Loucy (cell line): Measurements from ENCODE around the gene GPATCH4.

ENCODE experiments used
- H2AFZ ChIP-seq: fragments of 200-600 bp; sonication (generic); 2 replicates; pipeline ENCODE4 v1.6.0; 2016; ENCODE audit warnings: antibody characterized with exemption, mild to moderate bottlenecking, low read length, moderate library complexity
- H3F3A ChIP-seq: fragments of 200-600 bp; 2 replicates; pipeline ENCODE4 v1.6.0; 2016; ENCODE audit warnings: antibody characterized with exemption, low read depth, mild to moderate bottlenecking
- H3K27me3 ChIP-seq: fragments of 200-600 bp; sonication (generic); 2 replicates; pipeline ENCODE4 v1.6.1; 2014; ENCODE audit warnings: low read length, mild to moderate bottlenecking; ENCODE audit not compliant: insufficient read depth, poor library complexity, severe bottlenecking
- H3K36me3 ChIP-seq: fragments of 200-600 bp; sonication (generic); 2 replicates; pipeline ENCODE4 v1.6.1; 2016; ENCODE audit warnings: low read length; ENCODE audit not compliant: insufficient read depth
- H3K4me1 ChIP-seq: fragments of 200-600 bp; sonication (generic); 2 replicates; pipeline ENCODE4 v1.5.1; 2014; ENCODE audit warnings: low read length, mild to moderate bottlenecking; ENCODE audit not compliant: insufficient read depth, poor library complexity, severe bottlenecking
- H3K4me2 ChIP-seq: fragments of 200-600 bp; sonication (generic); 2 replicates; pipeline ENCODE4 v1.6.0; 2014; ENCODE audit warnings: antibody characterized with exemption, low read length, low read depth, mild to moderate bottlenecking; ENCODE audit not compliant: poor library complexity, severe bottlenecking
- H3K4me3 ChIP-seq: fragments of 200-600 bp; sonication (generic); 2 replicates; pipeline ENCODE4 v1.5.1; 2014; ENCODE audit warnings: low read length, mild to moderate bottlenecking, mixed read lengths; ENCODE audit not compliant: poor library complexity, severe bottlenecking
- H3K79me2 ChIP-seq: fragments of 200-600 bp; sonication (generic); 2 replicates; pipeline ENCODE4 v1.6.1; 2014; ENCODE audit warnings: low read length; ENCODE audit not compliant: insufficient read depth
- H3K9ac ChIP-seq: fragments of 200-600 bp; sonication (generic); 2 replicates; pipeline ENCODE4 v1.6.0; 2014; ENCODE audit warnings: mild to moderate bottlenecking, low read depth, low read length, moderate library complexity; ENCODE audit not compliant: poor library complexity, severe bottlenecking
- H3K9me2 ChIP-seq: fragments of 200-600 bp; sonication (generic); replicated peaks from 2 replicates; pipeline ENCODE4 v1.6.1; 2016; ENCODE audit warnings: low read depth, low read length, mixed read lengths
- H3K9me3 ChIP-seq: fragments of 200-600 bp; sonication (generic); 2 replicates; pipeline ENCODE4 v1.6.1; 2014; ENCODE audit warnings: mild to moderate bottlenecking, antibody characterized with exemption, low read length, low read depth; ENCODE audit not compliant: insufficient read depth
- H4K20me1 ChIP-seq: fragments of 200-600 bp; sonication (generic); 2 replicates; pipeline ENCODE4 v1.6.0; 2014; ENCODE audit warnings: antibody characterized with exemption, low read length, mild to moderate bottlenecking; ENCODE audit not compliant: insufficient read depth, poor library complexity, severe bottlenecking
- CTCF ChIP-seq: fragments of 200-600 bp; sonication (generic); conservative IDR thresholded peaks from 2 replicates; pipeline ENCODE4 v1.5.1; 2014; ENCODE audit warnings: mild to moderate bottlenecking, antibody characterized with exemption, low read length
- EZH2phosphoT487 ChIP-seq: fragments of 200-600 bp; IDR thresholded peaks from 2 replicates; pipeline ENCODE4 v1.6.1; 2018; ENCODE audit warnings: antibody characterized with exemption, mild to moderate bottlenecking, moderate library complexity, borderline replicate concordance

GPATCH4 gene

GRCh38 chr1:156643778-156644092 lies 42.5 kb upstream of the GPATCH4 start:
- peak overlapping the region; percentile 62 for H2AFZ ChIP-seq
- H3K79me2 ChIP-seq, result no peaks in the 10 kb centered on the region
- H3K9me3 ChIP-seq, result no peaks in the 10 kb centered on the region
- H3F3A ChIP-seq, result no peaks in the 10 kb centered on the region
- H3K4me3 ChIP-seq, result peak overlapping the region; percentile 15
- no peaks in the 10 kb centered on the region for H3K9me2 ChIP-seq
- peak overlapping the region; percentile 42 for H3K9ac ChIP-seq
- TF ChIP-seq EZH2phosphoT487 (no peak), CTCF (no peak)
- H3K4me2 ChIP-seq, result peak overlapping the region; percentile 44
- H4K20me1 ChIP-seq, result no peaks in the 10 kb centered on the region
- H3K36me3 ChIP-seq, result no peaks in the 10 kb centered on the region
- no peaks in the 10 kb centered on the region for H3K27me3 ChIP-seq
- peaks cover 18% of the 10 kb centered on the region for H3K4me1 ChIP-seq

- TF ChIP-seq CTCF, result no peak
- no peak for TF ChIP-seq EZH2phosphoT487
- H3F3A ChIP-seq, result no peaks in the 10 kb centered on the region
- H3K36me3 ChIP-seq, result no peaks in the 10 kb centered on the region
- no peaks in the 10 kb centered on the region for H3K27me3 ChIP-seq
- H4K20me1 ChIP-seq, result no peaks in the 10 kb centered on the region
- H3K4me1 ChIP-seq, result peaks cover 18% of the 10 kb centered on the region
- peak overlapping the region; percentile 44 for H3K4me2 ChIP-seq
- no peaks in the 10 kb centered on the region for H3K79me2 ChIP-seq
- H2AFZ ChIP-seq, result peak overlapping the region; percentile 62
- no peaks in the 10 kb centered on the region for H3K9me2 ChIP-seq
- H3K9me3 ChIP-seq, result no peaks in the 10 kb centered on the region
- H3K4me3 ChIP-seq, result peak overlapping the region; percentile 15
- peak overlapping the region; percentile 42 for H3K9ac ChIP-seq
Observed at GRCh38 chr1:156643049-156643777, 41.9 kb upstream of the GPATCH4 start.

GRCh38 chr1:156642265-156643048 lies 41.2 kb upstream of the GPATCH4 start:
- Histone ChIP-seq H3K4me2 (no peak overlapping the region), H4K20me1 (no peaks in the 10 kb centered on the region), H3K27me3 (no peaks in the 10 kb centered on the region), H3K9me3 (no peaks in the 10 kb centered on the region), H3K36me3 (no peaks in the 10 kb centered on the region), H3K4me3 (no peak overlapping the region), H3K9me2 (no peaks in the 10 kb centered on the region), H3K9ac (no peak overlapping the region), H2AFZ (no peak overlapping the region), H3K79me2 (no peaks in the 10 kb centered on the region), H3F3A (no peaks in the 10 kb centered on the region), H3K4me1 (peaks cover 18% of the 10 kb centered on the region)
- TF ChIP-seq CTCF, result no peak
- no peak for TF ChIP-seq EZH2phosphoT487
